Measurements from ENCODE around the gene TMEM219. TPM values are rescaled to one million over a fixed set of nuclear protein-coding genes. Genes with fewer than 3 reads are reported as not detected.
A peak's percentile ranks its signal among the peaks of the same experiment; 100 is the strongest.

TMEM219 gene
- total and polyA plus RNA-seq, 9 of the 15 experiments (the other 6 are each of a cell fraction or from before 2014, with no cell fraction given): 35.3 to 62.8 (median 55.5) TPM

- TF ChIP-seq NR1H2 (CRISPR knock-in tag; IDR thresholded peaks at IDR 0.05): no peak
- TF ChIP-seq TCF15 (CRISPR knock-in tag; IDR thresholded peaks at IDR 0.05): no peak
- no peak for TF ChIP-seq MTF1 (CRISPR knock-in tag; IDR thresholded peaks at IDR 0.05; ENCODE audit: borderline replicate concordance)
- peak; percentile 64 to 95 (median 87) for TF ChIP-seq YY1 (IDR thresholded peaks at IDR 0.05; ENCODE audit: borderline replicate concordance in 1 of 3, control insufficient read depth in 1 of 3, extremely low read depth in 1 of 3, insufficient read depth in 3 of 3, insufficient read length in 1 of 3, insufficient replicate concordance in 2 of 3, low read depth in 1 of 3, low read length in 2 of 3)
- TF ChIP-seq CC2D1A (IDR thresholded peaks at IDR 0.05): no peak
- peak; percentile 73; the same call in 1 of the 2 replicates for TF ChIP-seq ZNF395 (CRISPR knock-in tag; IDR thresholded peaks at IDR 0.05)
- TF ChIP-seq ZNF384 (IDR thresholded peaks at IDR 0.05; ENCODE audit: low read depth, low read length): no peak
- peak; percentile 62; the same call in 1 of the 2 replicates for TF ChIP-seq THAP12 (CRISPR knock-in tag; IDR thresholded peaks at IDR 0.05)
- 0 out of 4 replicates have a peak, but pooled peaks of 1 of the 2 experiments have one; percentile 17 for TF ChIP-seq TEAD1 (CRISPR knock-in tag; IDR thresholded peaks at IDR 0.05)
- TF ChIP-seq ILK (tag; IDR thresholded peaks at IDR 0.05; ENCODE audit: borderline replicate concordance, low read depth): no peak
- TF ChIP-seq NR4A1 (CRISPR knock-in tag; IDR thresholded peaks at IDR 0.05): no peak
- TF ChIP-seq NR4A1 (tag; IDR thresholded peaks at IDR 0.05): no peak
- 0 out of 2 replicates have a peak, but pooled peaks have one; percentile 43 for TF ChIP-seq KLF6 (CRISPR knock-in tag; IDR thresholded peaks at IDR 0.05; ENCODE audit: borderline replicate concordance)
- TF ChIP-seq PHF21A (IDR thresholded peaks at IDR 0.05; ENCODE audit: borderline replicate concordance, low read depth): no peak
- TF ChIP-seq ZBTB5 (IDR thresholded peaks at IDR 0.05): no peak
- no peak for TF ChIP-seq ESRRB (CRISPR knock-in tag; IDR thresholded peaks at IDR 0.05; ENCODE audit: borderline replicate concordance)
- peak; percentile 97 for TF ChIP-seq E2F3 (CRISPR knock-in tag; IDR thresholded peaks at IDR 0.05)
- TF ChIP-seq THRB (CRISPR knock-in tag; conservative IDR thresholded peaks at IDR 0.05): peak; percentile 52; the same call in 1 of the 2 replicates
Measured at GRCh38 chr16:29973384-29974246, 11.7 kb downstream of the TMEM219 start, which contains the start of gene TAOK2 (continued).
